HepG2 (cell line): ENCODE results near the gene TGM6. TPM values are rescaled to one million over a fixed set of nuclear protein-coding genes. Genes with fewer than 3 reads are reported as not detected.
A peak's percentile ranks its signal among the peaks of the same experiment; 100 is the strongest.

ENCODE experiments used
- ARNT ChIP-seq: fragments of 450-650 bp; IDR thresholded peaks from 2 replicates; pipeline ENCODE4 v1.6.1; 2017
- CCAR2 ChIP-seq: fragments of 200-400 bp; formaldehyde crosslinking; optimal IDR thresholded peaks from 2 replicates; pipeline ENCODE3; 2018; ENCODE audit warnings: low read depth, mild to moderate bottlenecking, low read length, moderate library complexity
- ELK4 ChIP-seq: sonication (generic); formaldehyde crosslinking; IDR thresholded peaks from 2 replicates; pipeline ENCODE4 v1.9.0; 2021; ENCODE audit warnings: missing genetic modification reagents, borderline replicate concordance
- HES4 ChIP-seq: sonication (generic); formaldehyde crosslinking; IDR thresholded peaks from 2 replicates; pipeline ENCODE4 v1.9.0; 2021; ENCODE audit warnings: mild to moderate bottlenecking, missing genetic modification reagents, borderline replicate concordance
- KLF13 ChIP-seq: sonication (generic); formaldehyde crosslinking; IDR thresholded peaks from 2 replicates; pipeline ENCODE4 v1.4.0; 2020; ENCODE audit warnings: mild to moderate bottlenecking, missing genetic modification reagents
- RFX3 ChIP-seq: IDR thresholded peaks from 2 replicates; pipeline ENCODE4 v1.6.1; 2016; ENCODE audit warnings: missing biosample characterization, missing genetic modification reagents
- SIN3B ChIP-seq: fragments of 150-350 bp; IDR thresholded peaks from 2 replicates; pipeline ENCODE4 v1.6.1; 2014; ENCODE audit warnings: low read length
- SKIL ChIP-seq: sonication (generic); formaldehyde crosslinking; IDR thresholded peaks from 2 replicates; pipeline ENCODE4 v1.8.0; 2022; ENCODE audit warnings: missing genetic modification reagents, mild to moderate bottlenecking, moderate library complexity, borderline replicate concordance
- STAT6 ChIP-seq: sonication (generic); formaldehyde crosslinking; IDR thresholded peaks from 2 replicates; pipeline ENCODE4 v1.4.0; 2020; ENCODE audit warnings: missing genetic modification reagents, mild to moderate bottlenecking, borderline replicate concordance
- ZBTB49 ChIP-seq: sonication (generic); formaldehyde crosslinking; IDR thresholded peaks from 2 replicates; pipeline ENCODE4 v1.4.0; 2020; ENCODE audit warnings: missing genetic modification reagents, borderline replicate concordance
- ZFY ChIP-seq: sonication (generic); formaldehyde crosslinking; IDR thresholded peaks from 2 replicates; pipeline ENCODE4 v1.4.0; 2020; ENCODE audit warnings: missing genetic modification reagents
- ZNF138 ChIP-seq: sonication (generic); formaldehyde crosslinking; IDR thresholded peaks from 2 replicates; pipeline ENCODE4 v1.5.0; 2020; ENCODE audit warnings: mild to moderate bottlenecking, low read depth, missing genetic modification reagents
- ZNF576 ChIP-seq: sonication (generic); formaldehyde crosslinking; IDR thresholded peaks from 2 replicates; pipeline ENCODE4 v1.4.0; 2020; ENCODE audit warnings: mild to moderate bottlenecking, missing genetic modification reagents
- polyA plus RNA-seq, 8 experiments: library from polyadenylated mRNA; depleted of rRNA in 3 of 8; stranded (reverse) in 7 of 8; unstranded in 1 of 8; fragments of >200 nt; fragmentation: Illumina TruSeq in 4 of 8; extraction: Trizol in 4 of 8; gene quantifications; 2 replicates each; pipeline versions ENCODE4 v1.2.1 to v1.2.3, GENCODE V29; 2011 to 2016; ENCODE audit warnings: low read depth in 4 of 8, missing spikeins in 1 of 8, mixed read lengths in 1 of 8; ENCODE audit not compliant: insufficient read depth in 1 of 8
- total RNA-seq, 5 experiments: library from RNA; depleted of rRNA; stranded (reverse); fragments of >200 nt; fragmentation: Illumina TruSeq; extraction: Trizol; gene quantifications; 2 replicates each; pipeline ENCODE4 v1.2.3, GENCODE V29; 2016; ENCODE audit warnings: low read depth in 1 of 5

TGM6 gene
- total and polyA plus RNA-seq, 2 of the 13 experiments (the other 11 are each of a cell fraction or from before 2014, with no cell fraction given), result not detected

GRCh38 chr20:2470423-2471193, 89.9 kb downstream of the TGM6 start, which contains the start of gene SNRPB (continued):
- peak; percentile 96; the same call in 1 of the 2 replicates for TF ChIP-seq ZBTB49
- peak; percentile 100 for TF ChIP-seq STAT6
- peak; percentile 97 for TF ChIP-seq ZNF138 (CRISPR knock-in tag)
- TF ChIP-seq RFX3 (CRISPR knock-in tag), result peak; percentile 40; the same call in 1 of the 2 replicates
- peak; percentile 88 for TF ChIP-seq SIN3B
- TF ChIP-seq CCAR2, result peak; percentile 68
- peak; percentile 97; the same call in 1 of the 2 replicates for TF ChIP-seq ELK4 (CRISPR knock-in tag)
- peak; percentile 97; the same call in 1 of the 2 replicates for TF ChIP-seq KLF13 (CRISPR knock-in tag)
- TF ChIP-seq ARNT, result no peak
- TF ChIP-seq ZFY (CRISPR knock-in tag), result peak; percentile 100
- peak; percentile 91 for TF ChIP-seq HES4
- peak; percentile 52 for TF ChIP-seq SKIL (CRISPR knock-in tag)
- peak; percentile 74; the same call in 1 of the 2 replicates for TF ChIP-seq ZNF576 (CRISPR knock-in tag)
